Activated T-cell treated with anti-CD3 and anti-CD28 coated beads, Interleukin-2, amount 50 U/mL, for 24 hours (primary cell): ENCODE data around the gene GCG.

ENCODE experiments used
- DNase-seq: peaks from one replicate; pipeline ENCODE4 v3.0.0-alpha.2; 2020
- H3K27ac Mint-ChIP-seq: 2 replicates; pipeline ENCODE4 v1.8.0; 2020; ENCODE audit warnings: mild to moderate bottlenecking, mixed read lengths
- H3K27me3 Mint-ChIP-seq: 2 replicates; pipeline ENCODE4 v1.8.0; 2020; ENCODE audit warnings: mixed read lengths
- H3K36me3 Mint-ChIP-seq: 2 replicates; pipeline ENCODE4 v1.8.0; 2020; ENCODE audit warnings: low read depth, mixed read lengths
- H3K4me1 Mint-ChIP-seq: 2 replicates; pipeline ENCODE4 v1.8.0; 2020; ENCODE audit warnings: low read depth, mixed read lengths
- H3K4me3 Mint-ChIP-seq: 2 replicates; pipeline ENCODE4 v1.8.0; 2020; ENCODE audit warnings: mild to moderate bottlenecking, moderate library complexity, mixed read lengths
- H3K9me3 Mint-ChIP-seq: 2 replicates; pipeline ENCODE4 v1.8.0; 2020; ENCODE audit warnings: mixed read lengths

Gene GCG

DNA sequence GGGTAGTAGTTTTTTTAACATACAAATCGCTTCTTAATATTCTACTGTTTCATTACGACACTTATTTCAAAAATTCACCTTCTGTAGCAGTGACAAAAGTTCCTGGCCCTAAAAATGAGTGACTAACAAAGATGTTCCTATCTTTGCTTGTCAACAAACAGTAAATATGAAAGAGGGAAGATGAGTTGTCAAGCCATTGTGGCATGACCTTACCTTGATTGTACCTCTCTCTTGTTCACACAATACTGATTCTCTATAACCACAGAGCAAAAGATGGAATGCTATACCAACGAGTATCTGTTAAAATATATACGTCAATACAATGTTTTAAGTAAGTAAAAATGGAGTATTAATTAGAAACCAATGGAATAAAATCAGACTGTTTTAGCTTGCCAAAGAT, 14.7 kb upstream of the GCG start:
- DNase-seq: no peak
- Mint-ChIP-seq H3K4me3 (no peak overlapping the region), H3K4me1 (peaks cover 5% of the 10 kb centered on the region)

DNA sequence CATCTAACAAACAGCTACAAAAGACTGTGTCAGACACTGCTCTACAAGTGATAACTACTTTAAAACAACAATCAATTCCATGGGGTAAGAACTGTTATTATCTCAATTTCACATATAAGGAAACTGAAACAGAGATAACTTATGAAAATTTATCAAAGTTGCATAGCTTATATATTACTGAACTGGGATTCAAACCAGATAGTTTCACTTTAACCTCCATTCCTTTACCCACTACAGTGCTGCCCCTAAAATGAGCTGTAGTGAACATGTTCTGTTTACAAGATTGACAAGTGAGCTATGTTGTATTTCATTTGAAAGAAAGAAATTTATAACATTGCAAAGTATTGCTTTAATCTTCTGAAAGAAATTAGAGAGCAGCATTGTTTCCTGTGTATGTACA, 14.1 kb upstream of the GCG start:
- no peak for DNase-seq
- Mint-ChIP-seq H3K27ac (no peak overlapping the region), H3K9me3 (no peaks in the 10 kb centered on the region), H3K27me3 (peaks cover 21% of the 10 kb centered on the region), H3K36me3 (no peaks in the 10 kb centered on the region), H3K4me1 (peaks cover 5% of the 10 kb centered on the region), H3K4me3 (no peak overlapping the region)

More for the DNA sequence above, 14.7 kb upstream of the GCG start:
- Mint-ChIP-seq H3K27ac (no peak overlapping the region), H3K27me3 (peaks cover 21% of the 10 kb centered on the region), H3K9me3 (no peaks in the 10 kb centered on the region), H3K36me3 (no peaks in the 10 kb centered on the region)

DNA sequence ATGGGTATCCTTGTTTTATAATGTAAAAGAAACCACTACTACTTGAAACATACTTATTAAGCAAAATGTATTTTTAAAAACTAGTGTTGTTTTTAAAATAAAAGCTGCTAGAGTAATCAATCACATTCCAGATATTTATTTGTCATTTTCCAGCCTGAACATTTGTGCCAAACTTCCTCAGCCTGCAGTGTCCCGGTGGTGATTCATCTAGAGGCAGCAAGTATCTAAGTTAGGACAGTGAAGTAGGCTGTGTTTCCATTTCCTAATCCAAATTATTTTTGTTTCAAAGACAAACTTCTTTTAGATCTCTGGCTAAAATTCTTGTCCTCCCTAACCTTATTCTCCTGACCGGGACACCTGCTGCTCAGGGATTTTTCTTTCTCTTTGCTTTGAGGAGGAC, 12.8 kb upstream of the GCG start:
- DNase-seq: no peak
- H3K27me3 Mint-ChIP-seq: peaks cover 20% of the 10 kb centered on the region
- no peak overlapping the region for H3K4me3 Mint-ChIP-seq
- no peaks in the 10 kb centered on the region for H3K36me3 Mint-ChIP-seq
- H3K4me1 Mint-ChIP-seq: peaks cover 5% of the 10 kb centered on the region
- no peak overlapping the region for H3K27ac Mint-ChIP-seq
- no peaks in the 10 kb centered on the region for H3K9me3 Mint-ChIP-seq

DNA sequence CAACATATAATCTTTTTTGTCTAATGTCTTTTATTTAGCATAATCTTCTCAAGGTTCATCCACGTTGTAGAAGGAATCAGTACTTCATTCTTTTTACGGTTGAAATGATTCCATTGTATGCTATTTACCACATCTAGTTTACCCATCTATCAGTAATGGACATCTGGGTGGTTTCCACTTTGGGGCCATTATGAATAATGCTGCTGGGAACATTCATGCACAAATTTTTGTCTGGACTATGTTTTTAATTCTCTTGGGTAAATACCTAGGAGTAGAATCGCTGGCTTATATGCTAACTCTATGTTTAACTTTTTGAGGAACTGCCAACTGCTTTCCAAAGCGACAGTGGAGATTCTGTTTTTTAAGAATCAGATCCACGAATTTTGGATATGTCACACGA, 7.4 kb upstream of the GCG start:
- Mint-ChIP-seq H3K27me3 (peaks cover 23% of the 10 kb centered on the region), H3K9me3 (no peaks in the 10 kb centered on the region), H3K36me3 (no peaks in the 10 kb centered on the region), H3K4me3 (no peak overlapping the region), H3K27ac (no peak overlapping the region), H3K4me1 (no peaks in the 10 kb centered on the region)
- no peak for DNase-seq

DNA sequence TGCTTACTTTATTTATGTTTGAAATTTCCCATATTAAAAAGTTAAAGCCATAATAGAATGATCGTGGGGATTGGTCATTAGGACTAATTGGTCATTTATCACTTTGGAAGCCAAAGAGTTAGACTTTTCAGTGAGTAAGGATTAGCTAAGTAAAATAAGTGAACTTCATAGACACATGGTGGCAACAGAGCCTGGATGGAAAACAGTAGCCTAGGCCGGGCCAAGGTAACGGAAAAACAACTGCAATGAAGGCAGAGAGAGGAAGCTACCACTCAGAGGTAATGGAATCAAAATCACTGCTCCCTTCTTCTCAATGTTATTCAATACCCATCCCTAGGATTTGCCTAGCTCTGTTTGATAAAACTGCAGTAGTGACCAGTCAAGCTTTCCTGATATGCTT, 4.1 kb upstream of the GCG start:
- Mint-ChIP-seq H3K27me3 (peaks cover 27% of the 10 kb centered on the region), H3K36me3 (no peaks in the 10 kb centered on the region), H3K4me3 (no peak overlapping the region), H3K27ac (no peak overlapping the region), H3K4me1 (peaks cover 4% of the 10 kb centered on the region), H3K9me3 (no peaks in the 10 kb centered on the region)
- DNase-seq: no peak

DNA sequence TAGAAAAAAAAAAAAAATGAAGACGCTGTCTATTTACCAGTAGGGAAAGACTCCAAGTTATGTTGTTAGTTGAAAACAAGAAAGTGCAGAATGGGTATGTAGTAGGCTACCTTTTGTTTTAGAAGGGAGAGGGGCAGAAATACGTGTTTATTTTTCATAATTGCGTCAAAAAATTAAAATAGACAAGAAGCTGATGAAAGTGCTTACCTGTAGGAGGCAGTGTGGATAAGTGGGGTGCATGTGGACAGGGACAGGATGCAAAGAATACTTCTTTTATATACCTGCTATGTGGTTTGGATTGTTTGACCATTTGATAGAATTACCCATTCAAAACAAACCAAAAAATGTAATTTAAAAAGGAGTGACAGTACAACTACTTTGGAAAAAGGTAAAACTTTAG, 3.0 kb upstream of the GCG start:
- Mint-ChIP-seq H3K4me3 (no peak overlapping the region), H3K27me3 (peaks cover 28% of the 10 kb centered on the region), H3K9me3 (no peaks in the 10 kb centered on the region), H3K36me3 (no peaks in the 10 kb centered on the region), H3K4me1 (peaks cover 4% of the 10 kb centered on the region), H3K27ac (no peak overlapping the region)
- no peak for DNase-seq

DNA sequence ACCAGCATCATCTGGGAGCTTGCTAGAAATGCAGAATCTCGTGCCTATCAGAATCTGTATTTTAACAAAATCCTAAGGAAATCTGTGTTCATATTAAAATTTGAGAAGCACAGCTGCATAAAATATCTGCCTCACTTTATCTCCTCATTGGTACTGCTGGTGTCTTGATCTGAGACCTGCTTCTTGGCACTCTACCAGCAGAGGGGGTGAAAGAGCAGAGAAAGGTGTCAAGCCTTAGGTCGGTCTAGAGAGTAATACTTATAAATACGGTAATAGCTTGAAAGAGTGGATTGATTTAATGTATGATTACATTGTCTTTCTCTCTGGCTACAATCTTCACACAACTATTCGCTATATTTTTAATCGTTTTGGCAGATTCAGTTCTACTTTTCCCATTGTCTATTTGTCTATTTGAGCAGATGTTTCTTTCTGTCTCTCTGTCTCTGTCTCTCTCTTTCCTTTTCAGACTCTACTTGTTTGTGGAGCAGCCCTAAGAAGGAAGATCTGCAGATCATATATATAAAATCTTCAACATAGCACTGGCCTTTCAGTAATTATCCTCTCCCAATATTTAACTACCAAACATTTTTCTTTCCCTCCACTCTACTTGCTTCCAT, 1.7 kb upstream of the GCG start:
- Mint-ChIP-seq H3K36me3 (no peaks in the 10 kb centered on the region), H3K4me1 (peaks cover 4% of the 10 kb centered on the region), H3K9me3 (no peaks in the 10 kb centered on the region), H3K4me3 (no peak overlapping the region), H3K27ac (no peak overlapping the region), H3K27me3 (peaks cover 27% of the 10 kb centered on the region)
- peak; percentile 53 for DNase-seq

DNA sequence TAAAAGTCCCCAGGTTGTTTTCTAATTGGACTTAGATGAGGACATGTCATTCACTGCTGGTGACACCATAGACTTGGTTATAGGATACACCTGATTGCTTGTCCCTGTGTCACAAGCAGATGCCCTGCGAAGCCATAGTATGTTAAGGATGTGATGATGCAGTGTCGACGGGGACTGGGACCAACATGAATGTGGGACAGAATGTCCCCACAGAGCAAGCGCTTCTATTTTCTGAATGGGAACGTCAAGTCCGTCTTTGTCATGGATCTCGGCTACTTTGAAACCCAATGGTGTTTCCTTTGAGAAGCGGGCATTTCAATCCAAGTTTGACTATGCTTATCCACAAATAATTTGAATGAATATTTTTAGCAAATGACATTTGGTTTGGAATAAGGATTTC, 2.1 kb downstream of the GCG start:
- H3K27me3 Mint-ChIP-seq: peaks cover 50% of the 10 kb centered on the region

DNA sequence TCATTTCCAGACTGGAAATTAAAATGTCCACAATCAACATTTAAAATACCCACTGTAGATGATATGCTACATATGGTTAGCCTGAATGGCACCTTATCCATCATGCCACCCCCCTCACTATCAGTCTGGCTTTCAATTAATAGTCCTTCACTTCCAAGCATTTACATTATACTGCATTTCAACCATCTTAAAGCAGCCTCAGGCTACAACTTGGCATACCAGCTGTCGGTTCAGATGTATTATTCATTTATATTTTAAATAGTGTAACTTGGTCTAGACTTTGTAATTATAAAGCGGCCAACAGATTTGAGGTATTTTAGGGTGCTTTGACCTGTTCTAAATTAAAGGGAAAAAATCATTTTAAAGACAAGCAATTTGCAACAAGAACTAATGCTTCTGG, 2.6 kb downstream of the GCG start:
- no peaks in the 10 kb centered on the region for H3K36me3 Mint-ChIP-seq
- H3K9me3 Mint-ChIP-seq: no peaks in the 10 kb centered on the region
- no peak overlapping the region for H3K27ac Mint-ChIP-seq
- H3K27me3 Mint-ChIP-seq: peaks cover 46% of the 10 kb centered on the region
- DNase-seq: no peak
- peaks cover 4% of the 10 kb centered on the region for H3K4me1 Mint-ChIP-seq
- no peak overlapping the region for H3K4me3 Mint-ChIP-seq

More for the DNA sequence above, 2.1 kb downstream of the GCG start:
- Mint-ChIP-seq H3K4me3 (no peak overlapping the region), H3K36me3 (no peaks in the 10 kb centered on the region), H3K4me1 (peaks cover 4% of the 10 kb centered on the region), H3K27ac (no peak overlapping the region), H3K9me3 (no peaks in the 10 kb centered on the region)
- DNase-seq: no peak

DNA sequence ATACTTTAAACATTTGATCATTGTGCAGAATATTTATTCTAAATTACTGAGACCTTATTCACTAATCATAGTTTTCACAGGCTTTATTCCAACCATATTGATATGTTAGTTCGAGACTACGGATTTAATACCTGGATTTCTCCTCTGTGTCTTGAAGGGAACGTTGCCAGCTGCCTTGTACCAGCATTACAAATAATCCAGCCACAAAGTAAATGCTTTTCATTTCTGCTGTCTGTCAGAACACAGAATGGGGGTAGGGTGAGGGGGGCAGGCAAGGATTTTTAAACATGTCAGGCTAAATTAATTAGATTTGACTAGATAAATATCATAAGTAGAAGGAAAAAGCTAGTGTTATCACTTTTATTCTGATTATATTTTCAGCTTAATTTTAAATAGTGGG, 3.1 kb downstream of the GCG start:
- DNase-seq: no peak
- Mint-ChIP-seq H3K4me3 (no peak overlapping the region), H3K4me1 (peaks cover 3% of the 10 kb centered on the region), H3K27me3 (peaks cover 47% of the 10 kb centered on the region), H3K9me3 (no peaks in the 10 kb centered on the region), H3K36me3 (no peaks in the 10 kb centered on the region), H3K27ac (no peak overlapping the region)

DNA sequence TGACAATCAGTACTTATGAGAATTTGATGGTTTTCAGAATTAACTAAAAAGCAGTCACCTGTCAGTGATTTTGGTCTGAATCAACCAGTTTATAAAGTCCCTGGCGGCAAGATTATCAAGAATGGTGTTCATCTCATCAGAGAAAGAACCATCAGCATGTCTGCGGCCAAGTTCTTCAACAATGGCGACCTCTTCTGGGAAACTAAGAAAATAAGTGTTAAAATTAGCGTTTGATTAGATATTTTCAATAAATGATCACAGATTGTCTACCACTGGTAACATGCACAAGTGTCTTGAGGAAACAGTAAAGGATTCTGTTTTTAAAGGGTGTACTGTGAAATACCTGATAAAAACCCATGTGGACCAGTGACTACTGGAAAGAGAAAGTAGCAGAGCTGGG, 8.1 kb downstream of the GCG start:
- no peak overlapping the region for H3K4me3 Mint-ChIP-seq
- no peaks in the 10 kb centered on the region for H3K4me1 Mint-ChIP-seq
- H3K27ac Mint-ChIP-seq: no peak overlapping the region
- H3K9me3 Mint-ChIP-seq: no peaks in the 10 kb centered on the region
- H3K36me3 Mint-ChIP-seq: no peaks in the 10 kb centered on the region
- peaks cover 41% of the 10 kb centered on the region for H3K27me3 Mint-ChIP-seq
- DNase-seq: no peak

DNA sequence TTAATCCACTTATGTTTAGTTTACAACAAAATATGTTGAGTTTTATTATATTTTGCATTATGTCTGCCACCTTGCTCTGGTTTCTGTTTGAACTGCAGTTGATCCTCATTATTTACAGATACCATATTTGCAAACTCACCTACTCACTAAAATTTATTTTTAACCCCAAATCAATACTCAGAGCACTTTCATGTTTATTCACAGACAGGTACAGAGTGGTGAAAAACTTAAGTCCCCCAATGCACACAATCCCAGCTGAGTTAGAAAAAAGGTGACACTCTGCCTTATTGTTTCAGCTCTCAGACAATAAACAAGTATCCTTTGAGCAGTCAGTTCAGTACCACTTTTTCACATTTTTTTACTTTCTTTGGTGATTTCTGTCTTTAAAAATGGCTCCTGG, 13.7 kb downstream of the GCG start:
- Mint-ChIP-seq H3K36me3 (no peaks in the 10 kb centered on the region), H3K4me1 (no peaks in the 10 kb centered on the region), H3K27ac (no peak overlapping the region), H3K9me3 (no peaks in the 10 kb centered on the region), H3K27me3 (peaks cover 17% of the 10 kb centered on the region), H3K4me3 (no peak overlapping the region)
- no peak for DNase-seq

DNA sequence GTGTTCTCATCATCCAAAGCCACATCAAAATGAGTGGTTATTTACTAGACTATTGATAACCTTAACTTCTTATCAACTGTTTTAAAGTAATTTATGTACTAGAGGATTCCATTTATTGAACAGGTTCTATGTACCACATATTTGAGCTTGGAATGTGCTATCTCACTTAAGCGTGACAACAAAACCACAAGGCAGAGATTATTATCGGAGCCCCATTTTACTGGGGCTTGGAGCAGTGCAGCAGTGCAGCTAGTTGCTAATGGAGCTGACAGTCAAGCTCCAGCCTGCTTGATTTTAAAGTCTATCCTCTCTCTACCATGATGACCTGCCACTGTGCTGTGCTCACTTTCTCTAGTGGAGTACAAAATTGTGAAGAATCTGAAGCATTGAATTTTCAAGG, 24.6 kb downstream of the GCG start:
- Mint-ChIP-seq H3K27me3 (no peaks in the 10 kb centered on the region), H3K9me3 (peaks cover 2% of the 10 kb centered on the region), H3K4me3 (no peak overlapping the region), H3K36me3 (no peaks in the 10 kb centered on the region), H3K4me1 (peaks cover 16% of the 10 kb centered on the region), H3K27ac (no peak overlapping the region)
- DNase-seq: no peak

DNA sequence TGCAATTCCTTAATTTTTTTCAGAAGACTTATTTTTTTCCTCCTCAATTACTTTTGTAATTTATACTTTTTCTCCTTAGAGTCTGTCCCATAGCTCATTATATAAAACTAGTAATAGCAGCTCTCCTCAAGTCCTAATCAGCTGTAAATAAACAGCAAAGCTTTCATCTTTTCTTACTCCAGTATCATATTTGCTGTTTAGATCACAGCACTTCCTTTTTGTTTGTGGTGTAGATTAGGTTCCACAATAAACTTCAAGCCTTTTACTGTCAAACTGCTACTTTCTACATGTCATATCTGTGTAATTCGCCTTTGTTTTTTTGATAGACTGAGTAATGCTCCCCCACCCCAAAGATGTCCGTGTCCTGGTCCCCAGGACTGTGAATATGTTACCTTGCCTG, 25.5 kb downstream of the GCG start:
- Mint-ChIP-seq H3K9me3 (peaks cover 2% of the 10 kb centered on the region), H3K27ac (no peak overlapping the region), H3K36me3 (no peaks in the 10 kb centered on the region), H3K27me3 (no peaks in the 10 kb centered on the region), H3K4me3 (no peak overlapping the region), H3K4me1 (peaks cover 16% of the 10 kb centered on the region)
- no peak for DNase-seq

DNA sequence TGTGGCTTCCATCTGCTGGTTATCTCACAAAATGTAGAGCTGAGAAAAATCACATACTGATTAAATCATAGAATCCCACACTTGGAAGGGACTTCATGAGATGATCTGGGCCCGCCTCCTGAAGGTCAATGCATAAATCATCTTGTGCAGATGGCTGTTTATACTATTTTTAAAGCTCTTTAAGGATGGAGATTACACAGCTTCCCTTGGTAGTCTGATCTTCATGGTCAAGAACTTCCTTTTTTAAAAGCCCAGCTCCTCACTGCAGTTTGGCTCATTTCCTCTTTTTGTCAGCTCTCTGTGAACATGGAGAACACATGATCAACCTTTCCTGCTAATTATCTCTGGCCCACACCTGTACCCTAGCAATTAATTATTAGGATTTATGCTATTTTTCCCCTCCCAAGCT, 25.9 kb downstream of the GCG start:
- DNase-seq: no peak
- Mint-ChIP-seq H3K27me3 (no peaks in the 10 kb centered on the region), H3K36me3 (no peaks in the 10 kb centered on the region), H3K27ac (no peak overlapping the region), H3K4me1 (peaks cover 16% of the 10 kb centered on the region), H3K9me3 (peaks cover 2% of the 10 kb centered on the region), H3K4me3 (no peak overlapping the region)

DNA sequence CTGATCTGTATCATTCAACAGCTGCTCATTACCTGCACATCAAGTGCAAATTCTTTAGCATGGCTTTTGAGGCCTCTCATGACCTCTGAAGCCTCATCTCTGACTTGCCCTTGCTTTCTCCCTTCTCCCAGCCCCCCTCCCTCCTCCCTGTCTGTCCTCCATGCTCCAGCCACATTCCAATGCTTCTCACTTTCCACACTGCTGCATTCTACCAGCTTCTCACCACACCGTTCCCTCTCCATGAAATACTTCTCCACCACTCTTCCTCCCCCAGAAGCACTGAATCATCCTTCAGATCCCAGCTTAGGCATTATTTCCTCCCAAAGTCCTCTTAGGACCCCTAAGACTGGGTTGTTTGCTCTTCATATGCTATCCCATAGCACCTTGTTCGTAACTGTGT, 26.9 kb downstream of the GCG start:
- Mint-ChIP-seq H3K36me3 (no peaks in the 10 kb centered on the region), H3K27me3 (no peaks in the 10 kb centered on the region), H3K4me1 (peaks cover 16% of the 10 kb centered on the region), H3K9me3 (no peaks in the 10 kb centered on the region), H3K27ac (no peak overlapping the region), H3K4me3 (no peak overlapping the region)
- no peak for DNase-seq
